ENCODE data around the gene TESK2.
"Not testable (repeated sequence)": the region's sequence is repeated elsewhere in the genome, so short reads cannot be mapped to it uniquely, and the experiment has no call there.

Gene TESK2

GRCh38 chr1:45410850-45411509 lies 80.0 kb downstream of the TESK2 start:
- no peak for DNase-seq

DNA sequence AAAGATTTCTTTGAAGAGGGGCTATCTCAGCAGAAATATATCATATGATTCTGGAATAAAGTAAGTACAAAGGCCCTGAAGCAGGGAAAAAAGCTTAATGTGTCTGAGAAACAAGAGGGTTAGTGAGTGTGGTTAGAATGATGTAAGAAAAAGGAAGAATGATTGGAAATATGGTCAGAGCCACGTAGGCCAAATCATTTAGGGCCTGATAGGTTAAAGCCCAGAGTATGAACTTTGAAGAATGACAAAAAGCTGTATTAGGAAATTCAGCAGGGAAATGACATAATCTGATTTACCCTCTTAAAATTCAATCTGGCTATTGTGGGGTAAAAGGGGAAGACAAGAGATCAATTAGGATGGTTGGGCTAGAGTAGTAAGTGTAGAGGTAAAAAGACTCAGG lies 81.7 kb downstream of the TESK2 start:
- no peak for DNase-seq

- DNase-seq = no peak
Measured at GRCh38 chr1:45407629-45408287, 83.2 kb downstream of the TESK2 start.

- no peak for DNase-seq
Measured at GRCh38 chr1:45405636-45406035, 85.3 kb downstream of the TESK2 start.

GRCh38 chr1:45403718-45404117 lies 87.2 kb downstream of the TESK2 start:
- DNase-seq = no peak

GRCh38 chr1:45403298-45403697 lies 87.7 kb downstream of the TESK2 start:
- DNase-seq = no peak

GRCh38 chr1:45401524-45401923 lies 89.4 kb downstream of the TESK2 start:
- no peak for DNase-seq

GRCh38 chr1:45400049-45400448 lies 90.9 kb downstream of the TESK2 start:
- no peak for DNase-seq

DNA sequence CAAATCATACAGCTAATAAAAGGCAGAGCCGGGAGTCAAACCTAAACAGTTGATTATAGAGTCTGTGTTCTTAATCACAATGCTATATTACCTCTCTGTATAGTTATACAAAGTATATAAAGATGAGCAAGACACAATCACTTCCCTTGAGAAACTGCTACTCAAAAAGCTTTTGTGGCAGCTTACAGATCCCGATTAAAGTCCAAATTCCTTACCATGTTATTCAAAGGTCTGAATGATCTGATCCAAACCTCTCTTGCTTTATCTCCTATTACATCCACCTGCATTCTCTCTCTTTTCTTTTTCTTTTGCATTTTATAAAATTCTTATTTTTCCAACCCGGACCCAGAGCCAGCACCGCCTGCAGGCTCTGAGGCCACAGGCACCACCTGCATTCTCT lies 93.7 kb downstream of the TESK2 start:
- no peak for DNase-seq

DNA sequence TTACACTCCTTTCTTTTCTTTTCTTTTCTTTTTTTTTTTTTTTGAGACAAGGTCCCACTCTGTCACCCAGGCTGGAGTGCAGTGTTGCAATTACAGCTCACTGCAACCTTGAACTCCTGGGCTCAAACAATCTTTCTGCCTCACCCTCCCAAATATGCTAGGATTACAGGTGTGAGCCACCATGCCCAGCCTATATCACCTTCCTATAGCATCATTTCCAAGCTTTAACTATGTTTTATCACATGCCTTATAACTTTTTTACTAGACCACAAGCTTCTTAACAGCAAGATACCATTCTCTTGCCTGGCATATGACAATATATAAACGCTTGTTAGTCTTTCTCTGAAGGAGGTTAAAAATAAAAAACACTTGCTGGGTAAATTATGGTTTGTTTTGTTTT lies 95.4 kb downstream of the TESK2 start:
- no peak for DNase-seq

- DNase-seq = no peak
Measured at GRCh38 chr1:45395051-45395450, 95.9 kb downstream of the TESK2 start.

GRCh38 chr1:45394342-45394741 lies 96.6 kb downstream of the TESK2 start:
- DNase-seq = no peak

DNA sequence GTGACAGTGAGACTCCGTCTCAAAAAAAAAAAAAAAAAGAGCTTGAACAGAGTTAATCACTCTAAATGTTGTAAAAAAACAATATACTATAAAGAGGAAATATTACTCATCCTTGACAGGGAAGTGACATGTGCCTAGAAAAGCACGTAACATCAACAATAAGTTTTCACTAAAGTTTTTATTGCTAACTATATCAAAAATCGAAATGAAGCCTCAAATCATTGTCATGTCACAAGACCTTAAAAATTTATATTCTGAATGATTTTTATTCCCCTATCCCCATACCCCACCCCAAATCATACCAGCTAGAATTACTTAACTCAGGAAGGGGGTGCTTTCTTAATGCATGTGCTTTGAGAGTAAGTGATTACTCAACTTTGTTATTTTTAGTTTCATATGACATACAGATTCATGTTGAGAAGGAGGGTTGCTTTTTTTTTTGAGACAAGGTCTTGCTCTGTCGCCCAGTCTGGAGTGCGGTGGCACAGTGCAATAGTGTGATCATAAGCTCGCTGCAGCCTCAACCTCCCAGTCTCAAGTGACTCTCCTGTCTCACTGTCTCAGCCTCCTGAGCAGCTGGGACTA lies 97.2 kb downstream of the TESK2 start:
- DNase-seq = no peak

GRCh38 chr1:45386219-45386618 lies 104.7 kb downstream of the TESK2 start:
- no peak for DNase-seq

- no peak for DNase-seq
Measured at GRCh38 chr1:45385302-45385701, 105.7 kb downstream of the TESK2 start.

- DNase-seq = not testable (repeated sequence)
Measured at GRCh38 chr1:45384213-45384612, 106.8 kb downstream of the TESK2 start.

DNA sequence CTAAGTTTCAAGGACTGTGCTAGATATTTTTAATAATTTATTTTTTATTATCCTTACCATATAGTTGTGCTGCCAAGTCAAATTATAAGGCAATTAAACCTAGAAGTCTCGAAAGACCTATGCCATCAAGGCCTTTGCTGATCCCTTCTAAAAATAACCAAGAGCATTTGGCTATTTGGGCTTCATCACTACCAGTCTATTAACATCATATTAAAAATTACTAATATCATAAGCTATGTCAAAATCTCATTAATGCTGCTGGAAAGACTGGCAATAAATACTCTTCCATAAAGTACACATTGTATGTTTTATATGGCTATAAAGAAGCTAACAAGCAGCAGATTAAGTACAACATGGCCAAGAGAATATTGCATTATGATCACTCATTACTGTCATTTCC lies 107.8 kb downstream of the TESK2 start:
- no peak for DNase-seq

DNA sequence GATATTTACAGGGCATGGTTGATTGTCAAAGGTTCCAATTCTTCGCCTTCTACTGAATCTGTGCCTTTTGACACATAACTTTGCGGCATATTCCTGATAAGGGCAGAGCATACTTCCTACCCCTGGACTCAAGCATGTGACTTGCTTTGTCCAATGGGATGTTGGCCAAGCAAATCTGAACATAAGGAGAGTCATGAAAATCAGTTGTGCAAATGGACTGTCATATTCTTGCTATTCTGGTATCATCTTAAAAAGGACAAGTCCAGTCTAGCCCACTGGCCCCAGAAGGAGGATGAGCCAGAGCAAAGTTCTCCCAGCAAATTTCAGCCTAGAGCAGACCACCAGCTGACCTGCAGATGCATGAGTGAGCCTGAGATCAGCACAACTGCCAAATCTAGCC lies 109.7 kb downstream of the TESK2 start:
- DNase-seq = no peak

DNA sequence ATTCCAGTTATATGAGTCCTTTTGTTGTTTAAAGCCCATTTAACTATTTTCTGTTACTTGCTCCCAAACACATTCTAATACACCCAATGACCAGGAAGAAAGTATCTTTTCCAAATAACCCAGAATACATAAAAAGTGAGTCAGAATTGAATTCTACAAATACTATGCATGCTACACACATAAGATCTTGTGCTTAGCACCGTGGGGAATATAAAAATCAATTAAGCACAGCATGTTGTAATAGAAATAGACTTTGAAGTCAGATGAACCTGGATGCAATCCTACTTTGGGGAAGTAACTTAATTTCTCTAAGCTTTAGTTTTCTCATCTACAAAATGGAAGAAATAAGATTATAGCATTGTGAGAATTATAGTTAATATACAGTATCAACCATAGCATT lies 110.2 kb downstream of the TESK2 start:
- no peak for DNase-seq

GRCh38 chr1:45380125-45380524 lies 110.8 kb downstream of the TESK2 start:
- DNase-seq = no peak

DNA sequence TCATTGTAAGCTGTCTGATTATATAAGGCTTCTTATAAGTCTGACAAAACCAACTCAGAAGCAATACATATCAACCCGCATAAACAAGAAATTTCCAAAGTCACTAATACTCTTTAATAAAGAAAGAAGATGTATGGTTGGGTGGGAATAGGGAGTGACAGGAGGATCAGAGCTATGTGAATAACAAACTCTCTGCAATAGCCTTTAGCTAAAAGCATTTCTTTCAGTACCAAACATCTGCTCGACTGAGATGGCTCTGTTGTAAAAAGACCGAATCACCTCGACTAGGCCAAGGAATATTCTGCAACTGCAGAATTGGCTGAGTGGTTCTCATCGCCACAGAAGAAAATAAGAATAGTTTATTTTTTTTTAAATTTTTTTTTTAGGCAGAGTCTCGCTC lies 111.4 kb downstream of the TESK2 start:
- DNase-seq = no peak

DNA sequence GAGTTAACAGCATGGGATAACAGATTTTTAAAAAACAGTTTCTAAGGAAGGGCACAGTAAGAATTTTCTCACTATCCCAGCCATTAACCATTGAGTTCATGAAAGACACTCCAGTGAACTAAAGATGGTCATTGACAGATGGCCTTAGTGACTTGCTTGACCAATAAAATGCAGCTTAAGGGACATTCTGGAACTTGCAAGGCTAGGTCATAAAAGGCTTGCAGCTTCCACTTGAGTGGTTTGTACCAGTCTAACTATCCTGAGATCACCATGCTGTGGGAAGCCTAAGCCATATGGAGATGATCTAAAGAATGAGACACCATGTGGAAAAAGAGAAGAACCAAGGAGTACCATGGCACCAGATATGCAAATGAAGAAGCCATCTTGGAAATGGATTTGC lies 112.8 kb downstream of the TESK2 start:
- no peak for DNase-seq

DNA sequence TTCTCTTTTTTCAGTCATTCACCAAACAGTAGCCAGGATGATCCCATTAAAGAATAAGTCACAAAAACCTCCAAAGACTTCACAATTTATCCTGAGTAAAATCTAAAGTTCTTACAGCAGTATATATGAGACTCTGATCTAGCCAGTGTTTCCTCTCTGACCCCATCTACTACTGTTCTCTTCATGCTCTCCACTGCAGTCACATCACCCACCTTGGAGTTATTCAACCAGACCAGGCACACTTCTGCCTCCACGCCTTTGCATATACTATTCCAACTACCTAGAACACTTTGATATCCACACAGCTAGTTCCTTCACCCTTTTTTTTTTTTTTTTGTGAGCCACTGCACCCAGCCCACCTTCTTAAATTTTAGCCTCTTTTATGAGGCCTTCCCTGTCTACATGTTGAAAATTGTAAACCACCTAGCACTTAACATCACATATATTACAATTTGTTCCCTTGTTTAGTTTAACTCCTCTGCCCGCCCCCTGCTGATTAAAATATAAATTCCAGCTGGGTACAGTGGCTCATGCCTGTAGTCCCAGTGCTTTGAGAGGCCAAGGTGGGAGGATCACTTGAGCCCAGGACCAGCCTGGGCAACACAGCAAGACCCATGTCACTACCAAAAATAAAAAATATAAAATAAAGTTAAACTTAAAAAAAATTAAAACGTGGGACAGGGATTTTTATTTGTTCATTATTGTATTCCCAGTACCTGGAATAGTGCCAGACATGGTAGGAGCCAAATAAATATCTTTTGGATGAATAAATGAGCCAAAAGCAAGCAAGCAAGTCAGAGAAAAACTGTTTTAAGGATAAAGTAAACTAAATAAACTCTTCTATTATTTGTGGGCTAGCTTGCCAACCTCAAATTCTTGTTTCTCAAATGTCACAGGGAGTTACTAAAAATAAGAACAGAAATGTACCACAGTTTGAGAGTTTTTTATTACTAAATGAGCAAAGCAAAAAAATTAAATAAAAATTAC lies 115.6 kb downstream of the TESK2 start:
- no peak for DNase-seq

Data from fibroblast of skin of back (primary cell).